ENCODE data around the gene TMEM109. TPM values are rescaled to one million over a fixed set of nuclear protein-coding genes. Genes with fewer than 3 reads are reported as not detected.

TMEM109 gene
- total and polyA plus RNA-seq, 2 of the 13 experiments (the other 11 are each of a cell fraction or from before 2014, with no cell fraction given): 7.7 to 18.0 TPM

DNA sequence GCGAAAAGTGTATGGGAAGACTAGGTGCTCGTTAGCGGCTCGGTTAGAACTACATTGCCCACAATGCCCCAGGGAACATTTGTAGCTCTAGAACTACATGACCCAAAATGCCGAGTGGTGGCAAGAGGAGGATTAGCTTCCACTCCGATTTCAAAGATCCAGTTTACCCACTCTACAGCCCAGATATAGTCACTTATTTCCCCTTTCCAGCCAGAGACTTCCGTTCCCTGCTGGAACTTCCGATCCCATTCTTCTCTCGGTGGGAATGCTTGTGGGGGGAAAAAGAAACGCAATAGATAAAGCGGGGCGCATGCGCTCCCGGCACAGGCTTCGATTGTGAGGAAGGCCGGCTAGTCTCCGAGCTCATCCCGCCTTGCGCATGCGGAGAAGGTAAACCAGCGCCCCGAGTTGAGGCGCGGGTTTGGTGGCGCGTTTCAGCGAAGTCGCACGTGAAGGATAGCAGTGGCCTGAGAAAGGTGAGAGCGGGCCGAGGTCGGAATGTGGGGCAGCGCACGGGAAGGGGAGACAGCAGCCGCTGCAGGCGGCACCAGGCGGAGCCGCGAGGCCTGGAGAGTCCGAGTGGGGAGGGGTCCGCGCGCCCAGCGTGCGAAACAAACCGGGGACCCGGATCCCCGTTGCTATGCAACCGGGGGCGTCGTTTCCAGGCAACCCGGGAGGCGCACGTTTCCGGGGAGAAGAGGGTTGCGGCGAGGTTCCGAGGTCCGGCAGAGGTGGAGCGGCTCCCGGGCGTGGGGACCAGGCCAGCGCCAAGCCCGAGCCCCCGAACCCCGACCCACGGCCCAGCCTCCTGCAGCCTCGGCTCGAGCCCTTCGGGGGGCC lies at the start of gene TMEM109 (continued):
- TF ChIP-seq, protein P1, sequence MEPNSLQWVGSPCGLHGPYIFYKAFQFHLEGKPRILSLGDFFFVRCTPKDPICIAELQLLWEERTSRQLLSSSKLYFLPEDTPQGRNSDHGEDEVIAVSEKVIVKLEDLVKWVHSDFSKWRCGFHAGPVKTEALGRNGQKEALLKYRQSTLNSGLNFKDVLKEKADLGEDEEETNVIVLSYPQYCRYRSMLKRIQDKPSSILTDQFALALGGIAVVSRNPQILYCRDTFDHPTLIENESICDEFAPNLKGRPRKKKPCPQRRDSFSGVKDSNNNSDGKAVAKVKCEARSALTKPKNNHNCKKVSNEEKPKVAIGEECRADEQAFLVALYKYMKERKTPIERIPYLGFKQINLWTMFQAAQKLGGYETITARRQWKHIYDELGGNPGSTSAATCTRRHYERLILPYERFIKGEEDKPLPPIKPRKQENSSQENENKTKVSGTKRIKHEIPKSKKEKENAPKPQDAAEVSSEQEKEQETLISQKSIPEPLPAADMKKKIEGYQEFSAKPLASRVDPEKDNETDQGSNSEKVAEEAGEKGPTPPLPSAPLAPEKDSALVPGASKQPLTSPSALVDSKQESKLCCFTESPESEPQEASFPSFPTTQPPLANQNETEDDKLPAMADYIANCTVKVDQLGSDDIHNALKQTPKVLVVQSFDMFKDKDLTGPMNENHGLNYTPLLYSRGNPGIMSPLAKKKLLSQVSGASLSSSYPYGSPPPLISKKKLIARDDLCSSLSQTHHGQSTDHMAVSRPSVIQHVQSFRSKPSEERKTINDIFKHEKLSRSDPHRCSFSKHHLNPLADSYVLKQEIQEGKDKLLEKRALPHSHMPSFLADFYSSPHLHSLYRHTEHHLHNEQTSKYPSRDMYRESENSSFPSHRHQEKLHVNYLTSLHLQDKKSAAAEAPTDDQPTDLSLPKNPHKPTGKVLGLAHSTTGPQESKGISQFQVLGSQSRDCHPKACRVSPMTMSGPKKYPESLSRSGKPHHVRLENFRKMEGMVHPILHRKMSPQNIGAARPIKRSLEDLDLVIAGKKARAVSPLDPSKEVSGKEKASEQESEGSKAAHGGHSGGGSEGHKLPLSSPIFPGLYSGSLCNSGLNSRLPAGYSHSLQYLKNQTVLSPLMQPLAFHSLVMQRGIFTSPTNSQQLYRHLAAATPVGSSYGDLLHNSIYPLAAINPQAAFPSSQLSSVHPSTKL (CRISPR knock-in tag; IDR thresholded peaks at IDR 0.05): no peak
- TF ChIP-seq ZNF282 (IDR thresholded peaks at IDR 0.05; ENCODE audit: partially characterized antibody): no peak
- no peak for TF ChIP-seq TBL1XR1 (IDR thresholded peaks at IDR 0.05; ENCODE audit: borderline replicate concordance, low read length, partially characterized antibody)
- TF ChIP-seq, protein P2, sequence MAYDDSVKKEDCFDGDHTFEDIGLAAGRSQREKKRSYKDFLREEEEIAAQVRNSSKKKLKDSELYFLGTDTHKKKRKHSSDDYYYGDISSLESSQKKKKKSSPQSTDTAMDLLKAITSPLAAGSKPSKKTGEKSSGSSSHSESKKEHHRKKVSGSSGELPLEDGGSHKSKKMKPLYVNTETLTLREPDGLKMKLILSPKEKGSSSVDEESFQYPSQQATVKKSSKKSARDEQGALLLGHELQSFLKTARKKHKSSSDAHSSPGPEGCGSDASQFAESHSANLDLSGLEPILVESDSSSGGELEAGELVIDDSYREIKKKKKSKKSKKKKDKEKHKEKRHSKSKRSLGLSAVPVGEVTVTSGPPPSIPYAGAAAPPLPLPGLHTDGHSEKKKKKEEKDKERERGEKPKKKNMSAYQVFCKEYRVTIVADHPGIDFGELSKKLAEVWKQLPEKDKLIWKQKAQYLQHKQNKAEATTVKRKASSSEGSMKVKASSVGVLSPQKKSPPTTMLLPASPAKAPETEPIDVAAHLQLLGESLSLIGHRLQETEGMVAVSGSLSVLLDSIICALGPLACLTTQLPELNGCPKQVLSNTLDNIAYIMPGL (CRISPR knock-in tag; IDR thresholded peaks at IDR 0.05; ENCODE audit: borderline replicate concordance in 1 of 2, low read depth in 1 of 2): no peak
- TF ChIP-seq FOXC1 (CRISPR knock-in tag; IDR thresholded peaks at IDR 0.05; ENCODE audit: borderline replicate concordance): 0 out of 2 replicates have a peak, but pooled peaks have one; percentile 33
- TF ChIP-seq IRF2 (CRISPR knock-in tag; IDR thresholded peaks at IDR 0.05): peak; percentile 55; the same call in 1 of the 2 replicates
- peak; percentile 71; the same call in 1 of the 2 replicates for TF ChIP-seq SALL2 (CRISPR knock-in tag; IDR thresholded peaks at IDR 0.05)
- no peak for TF ChIP-seq ZNF616 (CRISPR knock-in tag; IDR thresholded peaks at IDR 0.05; ENCODE audit: low read depth)
- TF ChIP-seq NRL (CRISPR knock-in tag; IDR thresholded peaks at IDR 0.05; ENCODE audit: borderline replicate concordance): peak; percentile 89
- no peak for TF ChIP-seq ZNF619 (CRISPR knock-in tag; IDR thresholded peaks at IDR 0.05)
- TF ChIP-seq, protein P3, sequence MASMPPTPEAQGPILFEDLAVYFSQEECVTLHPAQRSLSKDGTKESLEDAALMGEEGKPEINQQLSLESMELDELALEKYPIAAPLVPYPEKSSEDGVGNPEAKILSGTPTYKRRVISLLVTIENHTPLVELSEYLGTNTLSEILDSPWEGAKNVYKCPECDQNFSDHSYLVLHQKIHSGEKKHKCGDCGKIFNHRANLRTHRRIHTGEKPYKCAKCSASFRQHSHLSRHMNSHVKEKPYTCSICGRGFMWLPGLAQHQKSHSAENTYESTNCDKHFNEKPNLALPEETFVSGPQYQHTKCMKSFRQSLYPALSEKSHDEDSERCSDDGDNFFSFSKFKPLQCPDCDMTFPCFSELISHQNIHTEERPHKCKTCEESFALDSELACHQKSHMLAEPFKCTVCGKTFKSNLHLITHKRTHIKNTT (CRISPR knock-in tag; IDR thresholded peaks at IDR 0.05): no peak
- TF ChIP-seq, protein P4, sequence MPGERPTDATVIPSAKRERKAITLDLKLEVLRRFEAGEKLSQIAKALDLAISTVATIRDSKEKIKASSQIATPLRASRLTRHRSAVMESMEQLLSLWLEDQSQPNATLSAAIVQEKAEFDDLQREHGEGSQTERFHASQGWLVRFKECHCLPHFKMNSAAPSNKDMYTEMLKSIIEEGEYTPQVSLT (CRISPR knock-in tag; IDR thresholded peaks at IDR 0.05; ENCODE audit: borderline replicate concordance, low read depth): no peak
- TF ChIP-seq SCMH1 (CRISPR knock-in tag; IDR thresholded peaks at IDR 0.05; ENCODE audit: borderline replicate concordance): no peak
- no peak for TF ChIP-seq NONO (IDR thresholded peaks at IDR 0.05)
- TF ChIP-seq NONO (CRISPR knock-in tag; conservative IDR thresholded peaks at IDR 0.05): no peak
- no peak for TF ChIP-seq ZBTB21 (CRISPR knock-in tag; IDR thresholded peaks at IDR 0.05)
- TF ChIP-seq SP2 (CRISPR knock-in tag; IDR thresholded peaks at IDR 0.05): no peak
- TF ChIP-seq TBP (CRISPR knock-in tag; IDR thresholded peaks at IDR 0.05): no peak
- TF ChIP-seq JUN (CRISPR knock-in tag; IDR thresholded peaks at IDR 0.05): no peak
- peak; percentile 42; the same call in 1 of the 2 replicates for TF ChIP-seq GATAD1 (CRISPR knock-in tag; IDR thresholded peaks at IDR 0.05)
- TF ChIP-seq, protein P5, sequence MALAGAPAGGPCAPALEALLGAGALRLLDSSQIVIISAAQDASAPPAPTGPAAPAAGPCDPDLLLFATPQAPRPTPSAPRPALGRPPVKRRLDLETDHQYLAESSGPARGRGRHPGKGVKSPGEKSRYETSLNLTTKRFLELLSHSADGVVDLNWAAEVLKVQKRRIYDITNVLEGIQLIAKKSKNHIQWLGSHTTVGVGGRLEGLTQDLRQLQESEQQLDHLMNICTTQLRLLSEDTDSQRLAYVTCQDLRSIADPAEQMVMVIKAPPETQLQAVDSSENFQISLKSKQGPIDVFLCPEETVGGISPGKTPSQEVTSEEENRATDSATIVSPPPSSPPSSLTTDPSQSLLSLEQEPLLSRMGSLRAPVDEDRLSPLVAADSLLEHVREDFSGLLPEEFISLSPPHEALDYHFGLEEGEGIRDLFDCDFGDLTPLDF (CRISPR knock-in tag; IDR thresholded peaks at IDR 0.05): peak; percentile 60; the same call in 1 of the 2 replicates
